Right lobe of liver (tissue), 4 donors: ENCODE results near the gene CXCL6.

Experiments used
- CTCF ChIP-seq, 4 donors: fragments of 200-600 bp in 3 of 4; fragments of 450-650 bp in 1 of 4; IDR thresholded peaks; one replicate each; pipeline versions ENCODE4 v1.5.1 to v1.8.0; 2016 to 2022; ENCODE audit warnings: antibody characterized with exemption in 4 of 4, mild to moderate bottlenecking in 2 of 4
- POLR2A ChIP-seq: fragments of 450-650 bp; IDR thresholded peaks from one replicate; pipeline ENCODE4 v1.6.1; 2017; ENCODE audit warnings: antibody characterized with exemption, mild to moderate bottlenecking
- donor health status: DM: no; HTN: no; CAD: no.
- donor health status: DM: no; HTN: no; CAD: no.
- donor health status: DM: no; HTN: yes; CAD: no.

- TF ChIP-seq CTCF (IDR thresholded peaks at IDR 0.05) (no peak), POLR2A (no peak)
These were observed 25.8 kb downstream of the CXCL6 start for GRCh38 chr4:73862322-73862721.
